HEK293 (cell line): ENCODE data around the gene USP5.
A peak's percentile ranks its signal among the peaks of the same experiment; 100 is the strongest.

Experiments
- ATF2 ChIP-seq: fragments of 450-650 bp; formaldehyde crosslinking; IDR thresholded peaks from 2 replicates; pipeline ENCODE4 v1.5.1; 2016; ENCODE audit warnings: missing biosample characterization, missing genetic modification characterization, low read depth
- BCL11A ChIP-seq: fragments of 450-650 bp; formaldehyde crosslinking; IDR thresholded peaks from 2 replicates; pipeline ENCODE4 v1.5.1; 2016; ENCODE audit warnings: low read depth, missing biosample characterization, missing genetic modification characterization
- BCL6B ChIP-seq: fragments of 450-650 bp; formaldehyde crosslinking; IDR thresholded peaks from 2 replicates; pipeline ENCODE4 v1.5.1; 2017; ENCODE audit warnings: missing biosample characterization, missing genetic modification characterization
- CTCF ChIP-seq: fragments of 450-650 bp; formaldehyde crosslinking; IDR thresholded peaks from 2 replicates; pipeline ENCODE4 v1.5.1; 2016; ENCODE audit warnings: missing biosample characterization, missing genetic modification characterization
- GFI1B ChIP-seq: fragments of 450-650 bp; formaldehyde crosslinking; IDR thresholded peaks from 2 replicates; pipeline ENCODE4 v1.5.1; 2016; ENCODE audit warnings: missing biosample characterization, missing genetic modification characterization
- HOXC10 ChIP-seq: sonication (generic); formaldehyde crosslinking; IDR thresholded peaks from 2 replicates; pipeline ENCODE4 v1.8.1; 2023; ENCODE audit warnings: mild to moderate bottlenecking, missing genetic modification reagents
- PRDM10 ChIP-seq: fragments of 450-650 bp; formaldehyde crosslinking; IDR thresholded peaks from 2 replicates; pipeline ENCODE4 v1.5.1; 2016; ENCODE audit warnings: missing biosample characterization, missing genetic modification characterization
- SCRT2 ChIP-seq: fragments of 450-650 bp; formaldehyde crosslinking; IDR thresholded peaks from 2 replicates; pipeline ENCODE4 v1.5.1; 2016; ENCODE audit warnings: missing biosample characterization, missing genetic modification characterization
- TSHZ1 ChIP-seq: fragments of 450-650 bp; formaldehyde crosslinking; IDR thresholded peaks from 2 replicates; pipeline ENCODE4 v1.5.1; 2016; ENCODE audit warnings: missing biosample characterization, missing genetic modification characterization, borderline replicate concordance
- YY1 ChIP-seq: fragments of 450-650 bp; formaldehyde crosslinking; IDR thresholded peaks from 2 replicates; pipeline ENCODE4 v1.5.1; 2018; ENCODE audit warnings: missing biosample characterization, missing genetic modification characterization
- ZBTB48 ChIP-seq: fragments of 450-650 bp; formaldehyde crosslinking; IDR thresholded peaks from 2 replicates; pipeline ENCODE4 v1.5.1; 2016; ENCODE audit warnings: missing biosample characterization, missing genetic modification characterization
- ZFP3 ChIP-seq: fragments of 450-650 bp; formaldehyde crosslinking; IDR thresholded peaks from 2 replicates; pipeline ENCODE4 v1.5.1; 2016; ENCODE audit warnings: low read depth, missing biosample characterization, missing genetic modification characterization
- ZIC2 ChIP-seq: fragments of 450-650 bp; formaldehyde crosslinking; IDR thresholded peaks from 2 replicates; pipeline ENCODE4 v1.5.1; 2016; ENCODE audit warnings: missing biosample characterization, missing genetic modification characterization
- ZNF133 ChIP-seq: fragments of 450-650 bp; formaldehyde crosslinking; IDR thresholded peaks from 2 replicates; pipeline ENCODE4 v1.5.1; 2016; ENCODE audit warnings: missing biosample characterization, missing genetic modification characterization
- ZNF16 ChIP-seq: fragments of 450-650 bp; formaldehyde crosslinking; IDR thresholded peaks from 2 replicates; pipeline ENCODE4 v1.5.1; 2016; ENCODE audit warnings: low read depth, missing biosample characterization, missing genetic modification characterization
- ZNF18 ChIP-seq: fragments of 450-650 bp; formaldehyde crosslinking; IDR thresholded peaks from 2 replicates; pipeline ENCODE4 v1.5.1; 2016; ENCODE audit warnings: missing biosample characterization, missing genetic modification characterization
- ZNF202 ChIP-seq: fragments of 450-650 bp; formaldehyde crosslinking; IDR thresholded peaks from 2 replicates; pipeline ENCODE4 v1.5.1; 2016; ENCODE audit warnings: missing biosample characterization, missing genetic modification characterization, borderline replicate concordance
- ZNF423 ChIP-seq: fragments of 450-650 bp; formaldehyde crosslinking; IDR thresholded peaks from 2 replicates; pipeline ENCODE4 v1.5.1; 2016; ENCODE audit warnings: missing biosample characterization, missing genetic modification characterization
- ZNF473 ChIP-seq: fragments of 450-650 bp; formaldehyde crosslinking; IDR thresholded peaks from 2 replicates; pipeline ENCODE4 v1.5.1; 2017; ENCODE audit warnings: missing biosample characterization, missing genetic modification characterization
- ZNF626 ChIP-seq: fragments of 450-650 bp; sonication (Bioruptor Pico); formaldehyde crosslinking; IDR thresholded peaks from 2 replicates; pipeline ENCODE4 v1.5.1; 2018; ENCODE audit warnings: missing biosample characterization, missing genetic modification characterization, inconsistent platforms
- ZNF645 ChIP-seq: fragments of 450-650 bp; formaldehyde crosslinking; IDR thresholded peaks from 2 replicates; pipeline ENCODE4; 2016; ENCODE audit warnings: missing biosample characterization, missing genetic modification characterization
- ZNF791 ChIP-seq: fragments of 450-650 bp; formaldehyde crosslinking; IDR thresholded peaks from 2 replicates; pipeline ENCODE4 v1.5.1; 2016; ENCODE audit warnings: missing biosample characterization, missing genetic modification characterization
- ZNF837 ChIP-seq: fragments of 450-650 bp; formaldehyde crosslinking; IDR thresholded peaks from 2 replicates; pipeline ENCODE4 v1.5.1; 2016; ENCODE audit warnings: missing biosample characterization, missing genetic modification characterization
- ZNF843 ChIP-seq: fragments of 450-650 bp; formaldehyde crosslinking; IDR thresholded peaks from 2 replicates; pipeline ENCODE4 v1.5.1; 2016; ENCODE audit warnings: missing biosample characterization, missing genetic modification characterization
- ZSCAN4 ChIP-seq: fragments of 450-650 bp; formaldehyde crosslinking; IDR thresholded peaks from 2 replicates; pipeline ENCODE4 v1.5.1; 2017; ENCODE audit warnings: missing biosample characterization, missing genetic modification characterization

USP5 gene

GRCh38 chr12:6817662-6818157, 34.2 kb upstream of the USP5 start (continued):
- TF ChIP-seq TSHZ1 (tag by site-specific recombination) (no peak), ZNF473 (peak; percentile 57; the same call in 1 of the 2 replicates), ZNF791 (tag by site-specific recombination) (no peak), BCL6B (tag by site-specific recombination) (no peak), GFI1B (no peak), HOXC10 (CRISPR knock-in tag) (no peak), YY1 (tag by site-specific recombination) (no peak), ZNF626 (tag by site-specific recombination) (no peak), ZFP3 (tag by site-specific recombination) (no peak), ZNF837 (tag by site-specific recombination) (no peak), ZNF843 (tag by site-specific recombination) (no peak), SCRT2 (tag by site-specific recombination) (no peak), ATF2 (no peak), ZIC2 (tag by site-specific recombination) (no peak), ZNF202 (tag by site-specific recombination) (no peak), ZNF18 (tag by site-specific recombination) (peak; percentile 99), ZSCAN4 (tag by site-specific recombination) (peak; percentile 99), ZNF16 (tag by site-specific recombination) (no peak), ZBTB48 (0 out of 2 replicates have a peak, but pooled peaks have one; percentile 9), ZNF645 (tag by site-specific recombination) (0 out of 2 replicates have a peak, but pooled peaks have one; percentile 10), PRDM10 (tag by site-specific recombination) (no peak), ZNF423 (tag by site-specific recombination) (no peak), BCL11A (tag by site-specific recombination) (no peak), CTCF (no peak), ZNF133 (tag by site-specific recombination) (no peak)
